ENCODE measurements around the gene KCNJ5. TPM values are rescaled to one million over a fixed set of nuclear protein-coding genes. Genes with fewer than 3 reads are reported as not detected.

KCNJ5 gene
- 1 to 10 TPM in 2 of 3 donors, under 1 TPM in 1; 0.98 to 8.8 (median 2.8) TPM for total RNA-seq

DNA sequence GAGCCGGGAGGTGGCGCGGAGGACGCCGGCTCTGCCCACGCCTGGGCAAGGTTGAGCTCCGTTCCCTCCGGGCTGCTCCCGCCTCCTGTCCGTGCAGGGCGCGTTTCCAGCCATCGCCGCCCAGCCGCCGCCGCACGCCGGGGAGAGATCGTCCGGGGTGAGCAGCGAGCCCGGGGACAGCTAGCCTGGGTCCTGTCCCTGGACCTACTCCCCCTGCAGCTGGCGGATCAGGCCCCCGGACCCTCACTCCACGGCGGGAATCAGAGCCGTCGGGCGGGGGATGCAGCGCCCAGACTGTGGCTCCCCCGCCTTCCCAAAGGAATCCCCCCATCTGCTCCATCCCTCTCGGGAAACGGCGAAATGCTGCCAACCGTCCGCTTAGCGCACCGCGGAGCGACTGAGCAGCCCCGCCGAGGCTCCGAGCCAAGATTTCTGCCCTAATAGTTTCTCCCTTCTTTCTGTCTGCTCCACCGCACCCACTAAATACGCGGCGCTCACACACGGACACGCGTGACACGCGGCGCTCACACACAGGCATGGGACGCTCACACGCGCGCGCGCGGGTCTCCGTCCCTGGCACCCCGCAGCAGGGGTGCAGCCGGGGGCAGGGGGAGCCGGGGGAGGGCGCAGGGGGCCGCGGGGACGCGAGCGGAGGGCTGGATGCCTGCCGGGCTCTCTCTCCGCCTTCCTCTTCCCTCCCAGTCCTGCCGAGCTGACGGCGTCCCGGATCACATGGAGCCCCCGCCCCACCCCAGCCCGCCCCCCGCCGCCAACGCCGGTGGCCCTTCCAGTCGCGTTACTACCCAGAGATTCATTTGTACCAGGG is at the start of gene KCNJ5:
KCNJ5 (plus strand) TSS at position 814 of the 826 bp plus-strand sequence. CDS start 19,918 bp downstream, outside the sequence.
- DNase-seq (ENCODE audit: low spot score in 2 of 2): no peak
- TF ChIP-seq CTCF (IDR thresholded peaks at IDR 0.05): peak in 1 of 3 donors; percentile 11
- TF ChIP-seq POLR2A (IDR thresholded peaks at IDR 0.05): no peak
- Histone ChIP-seq H3K27me3 (peaks cover 0 to 27% of the 10 kb centered on the region in 2 donors), H3K36me3 (no peaks in the 10 kb centered on the region), H3K4me3 (peak within 1 kb of the TSS; percentile 52 to 74 (median 53)), H3K4me1 (peaks cover 0 to 5% of the 10 kb centered on the region in 2 donors), H3K9me3 (no peaks in the 10 kb centered on the region), H3K27ac (peak within 1 kb of the TSS; percentile 42 to 62)
- intact Hi-C loops (cut with DNase I; ENCODE audit: low total_unique reads): no loop called here

DNA sequence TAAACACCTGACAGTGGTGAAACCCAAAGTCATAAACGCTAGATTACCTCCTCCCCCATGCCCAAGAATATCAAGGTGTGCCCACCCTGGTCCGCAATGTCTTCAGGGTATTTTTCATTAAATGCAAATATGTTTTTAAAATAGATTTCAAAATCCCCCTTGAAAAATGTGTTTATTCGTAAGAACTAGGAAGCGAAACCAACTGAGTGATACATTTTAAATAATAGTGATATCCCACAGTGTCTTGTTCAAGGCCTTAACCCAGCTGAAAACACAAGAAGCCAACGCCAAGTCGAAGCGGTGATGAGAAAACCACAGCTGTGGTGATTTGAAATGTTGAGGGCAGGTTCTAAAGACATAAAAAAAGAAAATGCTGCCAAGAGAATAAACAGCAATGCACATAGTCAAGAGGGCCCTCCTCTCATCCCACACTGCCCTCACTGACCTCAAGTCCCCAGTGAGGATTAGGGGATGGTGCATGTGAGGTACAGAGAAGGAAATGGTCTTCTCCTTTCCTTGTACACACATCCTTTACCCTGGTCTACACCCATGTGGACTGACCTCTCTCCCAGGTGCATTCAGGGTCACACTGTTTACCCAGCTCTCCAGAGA is 49.6 kb upstream of the KCNJ5 start:
- H3K4me3 ChIP-seq: no peak overlapping the region
- H3K27ac ChIP-seq: no peak overlapping the region
- no peak for DNase-seq (ENCODE audit: low spot score in 2 of 2)
- H3K36me3 ChIP-seq: no peaks in the 10 kb centered on the region
- intact Hi-C loops (cut with DNase I; ENCODE audit: low total_unique reads): no loop called here
- no peaks in the 10 kb centered on the region for H3K4me1 ChIP-seq
- H3K27me3 ChIP-seq: peaks cover 0 to 1% of the 10 kb centered on the region in 2 donors
- no peak for TF ChIP-seq POLR2AphosphoS5 (IDR thresholded peaks at IDR 0.05)
- TF ChIP-seq POLR2A (IDR thresholded peaks at IDR 0.05): no peak
- TF ChIP-seq CTCF (IDR thresholded peaks at IDR 0.05): no peak
- H3K9me3 ChIP-seq: no peaks in the 10 kb centered on the region

DNA sequence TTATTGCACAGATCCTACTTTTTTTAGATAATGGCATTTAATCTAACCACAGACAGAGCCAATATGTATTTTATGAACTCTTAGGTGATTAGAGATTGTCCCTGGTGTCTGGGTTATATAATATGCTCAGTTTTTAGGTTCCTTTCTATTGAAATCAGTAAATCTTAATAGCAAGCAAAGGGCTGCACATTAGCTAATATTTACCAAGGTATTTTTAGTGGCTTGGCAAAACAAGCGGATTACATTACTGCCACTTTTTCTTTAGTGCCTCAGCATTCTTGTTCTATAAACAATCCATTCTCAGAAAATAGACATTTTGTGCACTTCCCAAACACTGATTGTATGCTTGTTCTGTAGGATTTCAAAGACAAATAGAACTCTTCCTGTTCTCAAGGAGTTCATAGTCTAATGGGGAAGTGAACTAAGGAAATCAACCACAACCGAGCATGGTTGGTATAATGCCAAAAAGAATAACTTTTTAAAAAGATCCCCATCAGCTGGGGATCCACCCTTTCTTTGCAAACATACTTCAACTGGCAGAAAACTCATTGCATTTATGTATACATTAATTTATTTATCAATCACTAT is 47.9 kb upstream of the KCNJ5 start:
- no peak overlapping the region for H3K27ac ChIP-seq
- peaks cover 0 to 7% of the 10 kb centered on the region in 2 donors for H3K27me3 ChIP-seq
- no peak overlapping the region for H3K4me3 ChIP-seq
- no peak for DNase-seq (ENCODE audit: low spot score in 2 of 2)
- TF ChIP-seq POLR2AphosphoS5 (IDR thresholded peaks at IDR 0.05) (no peak), CTCF (IDR thresholded peaks at IDR 0.05) (no peak), POLR2A (IDR thresholded peaks at IDR 0.05) (no peak)
- intact Hi-C loops (cut with DNase I; ENCODE audit: low total_unique reads): no loop called here
- H3K36me3 ChIP-seq: no peaks in the 10 kb centered on the region
- H3K4me1 ChIP-seq: no peaks in the 10 kb centered on the region
- H3K9me3 ChIP-seq: no peaks in the 10 kb centered on the region

DNA sequence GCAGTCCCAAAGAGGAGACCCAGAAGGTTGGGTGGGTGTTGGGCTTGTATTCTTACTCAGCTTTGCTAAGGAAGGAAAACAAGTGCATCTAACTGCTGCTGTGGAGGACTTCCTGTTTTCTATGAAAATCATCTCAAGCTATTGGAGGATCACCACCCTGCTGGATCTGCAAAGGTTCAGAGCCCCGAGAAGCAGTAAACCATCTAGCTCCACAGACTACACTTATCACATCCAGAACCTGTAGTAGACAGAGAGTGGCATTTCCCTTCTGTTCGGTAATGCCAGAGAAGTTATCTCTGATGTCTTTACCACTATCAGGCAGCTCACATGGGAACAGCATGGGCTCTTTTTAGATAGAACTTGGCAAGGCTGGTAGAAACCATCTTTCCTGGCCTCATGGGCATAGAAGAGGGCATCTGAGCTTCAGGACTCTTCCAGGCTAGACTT is 45.8 kb upstream of the KCNJ5 start:
- no peaks in the 10 kb centered on the region for H3K4me1 ChIP-seq
- H3K4me3 ChIP-seq: no peak overlapping the region
- TF ChIP-seq CTCF (IDR thresholded peaks at IDR 0.05) (no peak), POLR2AphosphoS5 (IDR thresholded peaks at IDR 0.05) (no peak), POLR2A (IDR thresholded peaks at IDR 0.05) (no peak)
- intact Hi-C loops (cut with DNase I; ENCODE audit: low total_unique reads): loop anchor here (5.0 kb wide), 1 partner anchor 717 kb away; no protein-coding TSS in a partner anchor
- H3K36me3 ChIP-seq: no peaks in the 10 kb centered on the region
- peaks cover 0 to 7% of the 10 kb centered on the region in 2 donors for H3K27me3 ChIP-seq
- no peak for DNase-seq (ENCODE audit: low spot score in 2 of 2)
- no peaks in the 10 kb centered on the region for H3K9me3 ChIP-seq
- no peak overlapping the region for H3K27ac ChIP-seq

Measured in breast epithelium (tissue), 4 donors.